DMS 273 treated with DMSO at 0.1 percent for 48 hours (cell line): Measurements from ENCODE around the gene SCRG1.

ENCODE experiments used
- DNase-seq: peaks from one replicate; lab custom pipeline; 2025; lab: John Stamatoyannopoulos, UW

SCRG1 gene

GRCh38 chr4:173398779-173399415 is at the start of gene SCRG1:
Gene SCRG1, minus strand, starts transcription at chr4:173399116. Its CDS starts 7,702 bp downstream, at chr4:173391414.
- no peak for DNase-seq

- peak; percentile 73 for DNase-seq
These were observed 49.2 kb upstream of the SCRG1 start for GRCh38 chr4:173448103-173448502.

GRCh38 chr4:173446416-173446815 is 47.5 kb upstream of the SCRG1 start:
- DNase-seq, result no peak

GRCh38 chr4:173443121-173443520 is 44.2 kb upstream of the SCRG1 start:
- DNase-seq, result no peak

GRCh38 chr4:173442223-173442932 is 43.5 kb upstream of the SCRG1 start:
- DNase-seq, result no peak

GRCh38 chr4:173440888-173441287 is 42.0 kb upstream of the SCRG1 start:
- DNase-seq, result no peak

GRCh38 chr4:173436771-173437265 is 37.9 kb upstream of the SCRG1 start:
- DNase-seq, result no peak

- no peak for DNase-seq
These were observed 37.2 kb upstream of the SCRG1 start for GRCh38 chr4:173436149-173436579.

GRCh38 chr4:173434231-173434630 is 35.3 kb upstream of the SCRG1 start:
- DNase-seq, result no peak

- DNase-seq, result no peak
These were observed 34.5 kb upstream of the SCRG1 start for GRCh38 chr4:173433447-173433846.

GRCh38 chr4:173432430-173432829 is 33.5 kb upstream of the SCRG1 start:
- DNase-seq, result no peak

GRCh38 chr4:173426064-173426463 is 27.1 kb upstream of the SCRG1 start:
- DNase-seq, result no peak

- no peak for DNase-seq
These were observed 26.2 kb upstream of the SCRG1 start for GRCh38 chr4:173424899-173425805.

GRCh38 chr4:173420801-173421200 is 21.9 kb upstream of the SCRG1 start:
- no peak for DNase-seq

- DNase-seq, result no peak
These were observed 21.4 kb upstream of the SCRG1 start for GRCh38 chr4:173420324-173420752.

- no peak for DNase-seq
These were observed 19.7 kb upstream of the SCRG1 start for GRCh38 chr4:173418639-173419038.

- DNase-seq, result no peak
These were observed 18.9 kb upstream of the SCRG1 start for GRCh38 chr4:173417833-173418232.

GRCh38 chr4:173415885-173416653 is 17.2 kb upstream of the SCRG1 start:
- DNase-seq, result no peak

GRCh38 chr4:173415092-173415491 is 16.2 kb upstream of the SCRG1 start:
- no peak for DNase-seq

- DNase-seq, result no peak
These were observed 15.5 kb upstream of the SCRG1 start for GRCh38 chr4:173414456-173414855.

GRCh38 chr4:173413036-173413435 is 14.1 kb upstream of the SCRG1 start:
- no peak for DNase-seq
